ENCODE measurements around the gene UBTD2.
"Not testable (repeated sequence)": the region's sequence is repeated elsewhere in the genome, so short reads cannot be mapped to it uniquely, and the experiment has no call there.

Gene UBTD2, protein sequence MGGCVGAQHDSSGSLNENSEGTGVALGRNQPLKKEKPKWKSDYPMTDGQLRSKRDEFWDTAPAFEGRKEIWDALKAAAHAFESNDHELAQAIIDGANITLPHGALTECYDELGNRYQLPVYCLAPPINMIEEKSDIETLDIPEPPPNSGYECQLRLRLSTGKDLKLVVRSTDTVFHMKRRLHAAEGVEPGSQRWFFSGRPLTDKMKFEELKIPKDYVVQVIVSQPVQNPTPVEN

DNA sequence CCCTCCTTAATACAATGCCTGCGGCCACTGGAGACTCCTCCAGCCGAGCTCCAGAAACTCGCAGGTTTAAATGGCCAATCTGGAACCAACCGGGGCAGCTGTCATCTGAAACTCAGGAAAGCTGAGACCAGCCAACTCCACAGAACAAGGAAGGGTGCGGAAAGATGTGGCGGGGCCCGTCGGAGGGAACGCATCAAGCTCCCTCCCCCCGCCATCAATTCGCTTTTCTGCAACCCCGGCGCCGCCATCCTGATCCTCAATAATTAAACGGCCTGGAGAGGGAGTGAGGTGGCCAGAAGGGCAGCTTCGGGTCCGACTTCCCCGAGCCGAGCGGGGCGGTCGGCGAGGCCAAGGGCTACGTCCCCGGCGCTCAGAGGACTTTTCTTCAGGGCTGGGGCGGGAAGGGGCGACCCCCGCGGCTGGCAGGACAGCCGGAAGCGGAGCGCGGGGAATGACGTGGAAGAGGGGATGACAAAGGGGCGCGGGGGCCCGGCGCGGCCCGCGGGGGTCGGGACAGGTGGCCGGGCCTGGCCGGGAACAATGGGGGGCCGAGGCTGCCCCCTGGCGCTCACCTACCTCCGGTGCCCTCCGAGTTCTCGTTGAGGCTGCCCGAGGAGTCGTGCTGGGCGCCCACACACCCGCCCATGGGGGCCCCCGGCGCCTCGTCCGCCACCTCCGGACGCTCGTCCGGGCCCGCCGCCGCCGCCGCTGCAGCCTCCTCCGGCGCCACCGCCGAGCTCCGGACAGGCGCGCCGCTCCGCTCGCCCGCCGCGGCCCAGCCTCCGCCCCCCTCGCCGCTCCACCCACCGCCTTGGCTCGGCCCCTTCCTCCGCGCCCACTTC lies at the start of gene UBTD2:
Gene UBTD2 (minus strand): TSS at position 745 of the 842 bp plus-strand sequence. CDS start 99 bp downstream, at position 646.
- peak; percentile 90 to 91 for ATAC-seq

DNA sequence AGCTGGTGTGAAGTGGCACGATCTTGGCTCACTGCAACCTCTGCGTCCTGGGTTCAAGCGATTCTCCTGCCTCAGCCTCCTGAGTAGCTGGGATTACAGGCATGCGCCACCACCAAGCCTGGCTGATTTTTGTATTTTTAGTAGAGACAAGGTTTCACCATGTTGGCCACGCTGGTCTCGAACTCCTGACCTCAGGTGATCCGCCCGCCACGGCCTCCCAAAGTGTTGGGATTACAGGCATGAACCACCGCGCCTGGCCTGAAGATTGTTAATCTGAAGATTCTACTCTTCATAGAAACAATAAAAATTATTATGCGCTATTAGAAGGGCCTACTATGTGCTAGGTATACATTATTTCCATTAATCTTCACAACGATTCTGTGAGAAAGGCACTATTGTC lies 43.3 kb upstream of the UBTD2 start:
- ATAC-seq, result not testable (repeated sequence)

DNA sequence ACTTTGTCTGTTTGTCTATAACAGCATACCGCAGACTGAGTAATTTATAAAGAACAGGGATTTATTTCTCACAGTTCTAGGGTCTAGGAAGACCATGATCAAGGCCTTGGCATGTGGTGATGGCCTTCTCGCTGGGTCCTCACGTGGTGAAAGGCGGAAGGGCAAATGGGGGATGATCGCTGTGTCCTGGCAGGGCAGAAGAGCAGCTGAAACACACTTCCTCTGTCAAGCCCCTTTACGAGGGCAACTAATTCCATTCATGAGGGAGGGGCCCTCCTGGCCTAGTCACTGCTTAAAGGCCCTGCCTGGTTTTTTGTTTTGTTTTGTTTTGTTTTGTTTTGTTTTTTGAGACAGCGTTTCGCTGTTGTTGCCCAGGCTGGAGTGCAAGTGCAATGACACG lies 41.9 kb upstream of the UBTD2 start:
- ATAC-seq, result no peak

DNA sequence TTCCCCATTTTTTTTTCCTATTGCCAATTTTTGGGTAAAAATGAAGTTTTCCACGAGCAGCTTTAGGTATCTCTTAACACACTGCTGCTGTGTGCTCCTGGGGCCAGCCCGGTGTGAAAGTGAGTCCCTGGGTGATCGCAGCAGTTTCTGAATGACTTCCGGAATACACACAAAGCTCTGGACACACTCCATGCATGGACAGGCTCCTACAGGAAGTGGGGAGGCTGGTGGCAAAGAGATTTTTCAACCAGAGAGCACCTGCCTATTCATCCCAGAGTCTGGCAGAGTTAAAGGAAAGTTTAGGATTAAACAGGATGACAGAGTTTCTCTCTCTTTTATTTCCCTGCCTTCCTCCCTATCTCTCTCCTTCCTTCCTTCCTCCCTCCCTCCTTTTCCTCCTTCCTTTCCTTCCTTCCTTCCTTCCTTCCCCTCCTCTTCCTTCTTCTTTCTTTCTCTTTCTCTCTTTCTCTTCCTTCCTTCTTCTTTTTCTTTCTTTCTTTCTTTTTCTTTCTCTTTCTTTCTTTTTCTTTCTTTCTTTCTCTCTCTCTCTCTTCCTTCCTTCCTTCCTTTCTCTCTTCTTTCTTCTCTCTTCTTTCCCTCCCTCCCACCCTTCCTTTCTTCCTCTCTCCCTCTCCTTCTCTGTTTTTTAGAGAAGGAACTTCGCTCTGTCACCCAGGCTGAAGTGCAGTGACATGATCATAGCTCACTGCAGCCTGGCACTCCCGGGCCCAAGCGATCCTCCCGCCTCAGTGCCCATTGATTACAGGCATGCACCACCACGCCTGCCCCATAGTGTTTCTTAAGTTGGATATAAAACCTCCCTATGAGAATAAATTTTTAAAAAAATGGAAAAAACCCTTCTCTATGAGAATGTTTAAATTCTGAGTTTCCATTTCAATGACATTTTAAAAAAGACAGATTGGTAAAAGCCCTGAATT lies 38.7 kb upstream of the UBTD2 start:
- no peak for ATAC-seq

DNA sequence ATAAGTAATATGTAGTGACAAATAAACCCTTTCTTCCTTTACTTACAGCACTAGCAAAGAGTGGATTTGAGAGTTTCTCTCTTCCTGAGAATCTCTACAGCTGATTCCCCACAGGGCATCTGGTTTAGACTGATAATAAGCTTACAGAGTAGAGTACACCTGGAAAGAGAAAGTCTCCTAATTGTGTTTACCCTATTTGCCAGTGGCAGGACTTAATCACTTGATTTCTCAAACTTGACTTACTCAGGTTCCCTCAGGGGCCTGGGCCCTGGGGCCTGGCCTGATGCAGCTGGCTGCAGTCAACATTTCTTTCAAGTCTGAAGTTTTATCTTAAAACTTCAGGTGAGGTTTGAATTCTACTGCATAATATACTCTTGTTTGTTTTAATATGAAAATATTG lies 38.0 kb upstream of the UBTD2 start:
- no peak for ATAC-seq

DNA sequence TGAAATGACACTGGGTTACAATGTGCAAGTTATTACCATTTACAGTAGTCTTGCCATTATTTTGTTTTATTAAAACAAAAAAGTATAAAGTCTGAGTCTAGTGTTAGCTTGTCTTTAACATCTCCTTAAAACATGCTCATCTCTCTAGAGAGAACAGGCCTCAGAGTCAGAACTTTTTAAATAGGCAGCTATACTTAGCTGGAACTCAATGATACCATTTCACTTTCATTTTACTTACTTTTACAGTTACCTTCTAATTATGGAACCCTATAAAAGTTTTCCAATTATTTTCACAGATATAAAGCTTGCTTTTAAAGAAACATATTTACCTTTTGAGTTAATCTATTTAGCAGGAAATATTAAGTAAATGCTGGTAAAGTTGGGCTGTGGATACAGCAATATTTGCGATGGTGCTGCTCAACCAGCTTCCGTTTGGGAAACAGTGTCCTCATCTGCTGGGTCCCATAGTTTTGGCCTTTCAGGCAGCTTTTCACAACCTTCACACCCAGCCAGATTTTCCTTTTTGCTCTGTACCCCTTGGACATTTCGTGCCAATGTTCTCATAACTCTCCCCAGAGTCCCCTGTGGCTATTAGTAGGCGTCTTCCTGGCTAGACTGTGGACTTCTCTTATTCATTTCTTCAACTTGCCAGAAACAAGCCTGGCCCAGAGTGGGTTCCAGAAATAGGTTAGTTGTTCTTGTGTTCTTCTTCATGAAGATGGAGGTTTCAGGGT lies 36.3 kb upstream of the UBTD2 start:
- no peak for ATAC-seq

DNA sequence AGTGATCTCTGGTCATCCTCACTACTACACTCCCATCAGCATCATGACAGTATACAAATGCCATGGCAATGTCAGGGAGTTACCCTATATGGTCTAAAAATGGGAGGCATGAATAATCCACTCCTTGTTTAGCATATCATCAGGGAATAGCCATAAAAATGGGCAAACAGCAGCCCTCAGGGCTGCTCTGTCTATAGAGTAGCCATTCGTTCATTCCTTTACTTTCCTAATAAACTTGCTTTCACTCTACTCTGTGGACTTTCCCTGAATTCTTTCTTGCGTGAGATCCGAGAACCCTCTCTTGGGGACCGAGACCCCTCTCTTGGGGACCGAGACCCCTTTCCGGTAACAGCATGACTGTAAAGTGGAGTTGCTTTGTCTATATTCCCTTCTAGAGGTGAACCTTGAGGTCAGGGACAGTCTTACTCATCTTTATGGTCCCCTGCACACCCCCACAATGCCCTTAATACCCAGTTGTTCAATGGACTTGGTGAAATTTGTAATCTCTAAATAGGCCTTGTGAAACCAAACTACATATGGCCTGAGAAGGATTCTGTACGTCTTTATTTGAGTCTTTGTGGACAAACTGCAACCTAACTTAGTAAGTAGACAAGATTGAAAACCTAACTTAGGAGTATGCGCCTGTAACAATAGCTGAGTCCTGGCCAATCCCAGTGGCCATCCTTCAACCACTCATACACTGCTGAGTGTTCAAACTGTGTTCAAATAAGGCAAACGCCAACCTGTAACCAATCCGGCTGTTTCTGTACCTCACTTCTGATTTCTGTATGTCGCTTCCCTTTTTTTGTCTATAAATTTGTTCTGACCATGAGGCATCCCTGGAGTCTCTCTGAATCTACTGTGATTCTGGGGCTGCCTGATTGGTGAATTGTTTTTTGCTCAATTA lies 32.3 kb upstream of the UBTD2 start:
- ATAC-seq, result no peak

DNA sequence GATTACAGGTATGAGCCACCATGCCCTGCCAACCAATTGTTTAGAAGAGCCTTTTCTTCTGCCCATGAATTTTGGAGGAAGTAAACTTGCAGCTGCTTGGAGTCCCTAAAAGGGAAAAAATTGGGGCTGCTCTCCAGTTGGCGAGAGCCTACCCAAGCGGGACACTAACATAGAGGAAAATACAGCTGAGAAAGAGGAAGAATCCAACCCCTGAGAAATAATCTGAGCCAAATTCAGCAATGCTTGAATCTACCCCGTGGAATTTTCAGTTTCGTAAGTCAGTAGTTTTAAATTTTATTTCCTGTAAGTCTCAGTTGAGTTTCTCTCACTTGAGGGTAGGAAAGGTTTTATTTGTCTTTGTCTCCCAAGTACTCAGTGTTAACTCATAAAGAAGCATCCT lies 30.4 kb upstream of the UBTD2 start:
- ATAC-seq, result no peak

DNA sequence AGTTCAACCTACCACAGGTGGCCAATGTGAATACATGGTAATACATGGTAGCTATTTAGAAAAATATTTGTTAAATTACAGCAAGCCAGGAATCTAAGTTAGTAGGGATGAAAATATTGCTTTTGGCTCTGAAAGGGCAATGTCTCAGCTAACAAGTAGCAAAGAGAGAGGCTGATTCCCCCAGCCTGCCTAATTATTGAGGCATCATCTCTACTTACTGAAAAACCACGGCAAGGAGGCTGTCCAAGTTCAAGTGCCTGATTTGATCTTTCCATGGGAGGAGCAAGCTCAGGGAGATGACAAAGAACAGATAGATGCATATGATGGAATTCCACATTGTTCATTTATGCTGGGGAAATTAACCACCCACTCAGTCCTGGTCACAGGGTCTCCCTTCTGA lies 28.7 kb upstream of the UBTD2 start:
- ATAC-seq, result no peak

DNA sequence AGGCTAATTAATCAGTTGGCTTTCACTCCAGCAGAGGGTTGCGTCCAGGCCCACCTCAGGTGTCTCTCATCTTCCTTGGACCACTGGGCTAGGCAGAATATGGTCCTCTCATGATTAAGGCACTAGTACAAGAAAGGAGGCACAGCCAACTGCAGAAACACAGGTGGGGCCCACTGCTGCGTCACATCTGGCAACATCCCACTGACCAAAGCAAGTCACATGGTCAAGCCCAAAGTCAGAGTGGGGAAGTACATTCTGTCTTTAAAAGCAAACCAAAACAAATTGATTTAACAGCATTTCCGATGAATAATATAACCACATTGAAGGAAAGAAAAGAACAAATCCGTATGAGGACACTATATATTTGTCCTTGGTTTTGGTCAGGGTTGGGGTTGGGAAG lies 28.0 kb upstream of the UBTD2 start:
- ATAC-seq, result no peak

DNA sequence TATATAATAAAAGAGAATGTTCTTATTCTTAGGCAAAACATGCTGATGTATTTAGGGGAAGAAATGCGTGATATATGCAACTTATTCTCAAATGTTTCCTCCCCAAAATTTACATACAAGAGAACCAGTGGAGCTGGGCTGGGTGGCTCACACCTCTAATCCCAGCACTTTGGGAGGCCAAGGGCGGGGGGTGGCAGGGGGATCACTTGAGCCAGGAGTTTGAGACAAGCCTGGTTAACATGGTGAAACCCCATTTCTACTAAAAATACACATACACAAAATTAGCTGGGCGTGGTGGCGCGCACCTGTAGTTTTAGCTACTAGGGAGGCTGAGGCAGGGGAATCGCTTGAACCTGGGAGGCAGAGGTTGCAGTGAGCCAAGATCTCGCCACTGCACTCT lies 27.5 kb upstream of the UBTD2 start:
- ATAC-seq, result no peak

DNA sequence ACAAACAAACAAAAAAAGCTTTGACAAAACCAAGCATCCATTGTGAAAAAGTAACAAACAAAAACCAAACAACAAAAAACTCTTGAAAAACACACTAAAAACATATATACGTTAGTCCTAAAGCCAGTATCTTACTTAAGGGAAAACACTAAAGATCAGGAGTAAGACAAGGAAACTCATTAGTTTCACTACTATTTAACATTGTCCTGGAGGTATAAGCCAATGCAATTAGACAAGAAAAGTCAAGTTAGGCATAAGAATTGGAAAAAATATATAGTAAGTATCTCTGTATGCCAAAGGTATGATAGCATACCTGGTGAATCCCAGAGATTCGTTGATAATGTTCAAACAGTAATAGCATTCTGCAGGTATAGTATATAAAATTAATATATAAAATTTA lies 21.8 kb upstream of the UBTD2 start:
- ATAC-seq, result no peak

DNA sequence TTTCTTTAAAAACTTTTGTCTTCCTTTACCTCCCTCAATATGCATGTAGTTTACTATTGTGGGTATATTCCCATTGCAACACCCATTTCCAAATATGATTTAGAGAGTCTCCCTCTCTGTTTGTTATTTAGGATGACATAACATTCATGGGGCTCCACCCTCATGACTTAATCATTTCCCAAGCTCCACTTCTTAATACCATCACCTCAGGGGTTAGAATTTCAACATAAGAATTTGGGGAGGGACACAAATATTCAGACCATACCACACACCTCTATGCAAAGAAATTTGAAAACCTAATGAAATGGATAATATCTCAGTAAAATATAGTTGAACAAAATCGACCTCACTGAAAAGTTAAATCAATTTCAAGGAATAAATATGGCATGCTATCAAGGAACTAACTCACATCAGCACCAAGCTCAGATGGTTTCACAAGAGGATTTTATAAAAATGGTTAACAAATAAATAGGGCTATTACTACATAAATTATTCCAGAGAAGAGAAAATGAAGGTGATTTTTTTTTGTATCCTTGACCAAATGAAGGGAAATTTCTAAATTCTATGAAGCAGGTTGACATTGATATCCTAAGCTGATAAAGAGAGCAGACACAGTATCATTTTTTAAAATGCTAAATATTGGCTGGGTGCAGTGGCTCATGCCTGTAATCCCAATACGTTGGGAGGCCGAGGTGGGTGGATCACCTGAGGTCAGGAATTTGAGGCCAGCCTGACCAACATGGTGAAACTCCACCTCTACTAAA lies 20.2 kb upstream of the UBTD2 start:
- ATAC-seq, result no peak

DNA sequence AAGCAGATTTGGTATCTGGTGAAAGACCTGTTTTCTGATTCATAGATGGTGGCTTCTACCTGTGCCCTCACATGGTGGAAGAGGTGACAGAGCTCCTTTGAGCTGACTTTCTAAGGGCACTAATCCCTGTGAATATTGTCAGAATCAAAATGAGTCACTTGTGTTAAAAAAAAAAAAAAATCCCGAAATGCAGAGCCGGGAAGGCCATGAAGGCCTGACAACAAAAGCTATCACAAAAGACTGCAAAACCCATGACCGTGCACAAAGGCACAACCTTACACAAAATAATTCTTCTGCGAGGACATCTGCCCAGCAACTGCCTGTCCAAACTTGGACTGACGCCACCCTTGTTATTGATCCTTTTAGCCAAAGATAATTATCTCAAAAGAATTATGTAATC lies 19.6 kb upstream of the UBTD2 start:
- ATAC-seq, result no peak

DNA sequence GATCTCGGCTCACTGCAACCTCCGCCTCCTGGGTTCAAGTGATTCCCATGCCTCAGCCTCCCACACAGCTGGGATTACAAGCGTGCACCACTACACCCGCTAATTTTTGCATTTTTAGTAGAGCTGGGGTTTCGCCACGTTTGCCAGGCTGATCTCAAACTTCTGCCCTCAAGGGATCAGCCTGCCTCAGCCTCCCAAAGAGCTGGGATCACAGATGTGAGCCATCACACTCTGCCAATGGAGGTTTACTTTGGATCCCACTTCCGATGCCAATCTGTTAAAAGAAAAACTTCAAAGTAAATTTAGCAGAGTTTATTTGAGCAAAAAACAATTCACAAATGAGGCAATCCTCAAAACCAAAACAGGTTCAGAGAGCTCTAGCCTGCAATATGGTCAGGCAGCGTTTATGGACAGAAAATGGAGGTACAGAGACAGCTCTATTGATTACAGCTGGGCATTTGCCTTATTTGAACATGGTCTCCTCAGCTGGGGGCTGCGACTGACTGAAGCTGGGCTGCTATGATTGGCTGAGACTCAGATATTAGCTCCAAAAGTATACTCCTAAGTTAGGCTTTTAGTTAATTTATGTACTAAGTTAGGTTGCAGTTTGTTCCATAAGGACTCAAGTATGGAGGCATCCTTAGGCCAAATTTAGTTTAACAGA lies 18.6 kb upstream of the UBTD2 start:
- ATAC-seq, result no peak

DNA sequence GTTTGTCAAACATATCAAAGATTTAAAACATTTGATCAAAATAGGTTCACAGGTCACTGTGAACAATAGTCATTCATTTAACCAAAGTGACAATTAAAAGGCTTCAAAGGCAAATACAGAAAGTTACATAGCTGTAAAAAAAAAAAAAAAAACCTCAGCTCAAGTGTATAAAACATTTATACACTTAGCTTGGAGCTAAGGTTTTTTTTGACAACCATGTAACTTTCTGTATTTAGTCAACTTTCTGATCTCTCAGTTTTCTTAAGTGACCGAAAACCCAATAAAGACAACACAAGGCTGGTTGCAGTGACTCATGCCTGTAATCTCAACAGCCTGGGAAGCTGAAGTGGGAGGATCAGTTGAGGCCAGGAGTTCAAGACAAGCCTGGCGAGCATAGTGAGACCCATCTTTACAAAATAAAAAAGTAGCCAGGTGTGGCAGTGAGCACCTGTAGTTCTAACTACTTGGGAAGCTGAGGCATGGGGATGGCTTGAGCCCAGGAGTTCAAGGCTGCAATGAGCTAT lies 16.4 kb upstream of the UBTD2 start:
- ATAC-seq, result no peak

DNA sequence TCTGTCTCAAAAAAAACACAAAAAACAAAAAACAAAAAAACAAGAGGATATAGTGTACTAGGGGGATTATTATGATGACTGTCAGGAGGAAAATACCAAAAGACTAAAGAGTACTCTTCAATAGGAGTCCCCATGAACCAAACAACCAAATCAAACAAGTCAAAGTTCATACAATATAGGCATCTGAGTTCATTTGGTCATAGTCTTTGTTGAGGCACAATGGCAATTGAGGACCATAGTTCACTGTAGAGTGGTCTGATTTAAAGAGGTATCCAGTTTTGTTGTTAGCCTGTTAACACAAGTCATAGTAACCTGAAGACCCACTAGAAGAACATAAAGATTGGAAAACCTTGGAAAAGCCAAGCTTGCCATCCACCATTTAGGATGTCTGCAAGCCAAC lies 11.3 kb upstream of the UBTD2 start:
- ATAC-seq, result no peak

DNA sequence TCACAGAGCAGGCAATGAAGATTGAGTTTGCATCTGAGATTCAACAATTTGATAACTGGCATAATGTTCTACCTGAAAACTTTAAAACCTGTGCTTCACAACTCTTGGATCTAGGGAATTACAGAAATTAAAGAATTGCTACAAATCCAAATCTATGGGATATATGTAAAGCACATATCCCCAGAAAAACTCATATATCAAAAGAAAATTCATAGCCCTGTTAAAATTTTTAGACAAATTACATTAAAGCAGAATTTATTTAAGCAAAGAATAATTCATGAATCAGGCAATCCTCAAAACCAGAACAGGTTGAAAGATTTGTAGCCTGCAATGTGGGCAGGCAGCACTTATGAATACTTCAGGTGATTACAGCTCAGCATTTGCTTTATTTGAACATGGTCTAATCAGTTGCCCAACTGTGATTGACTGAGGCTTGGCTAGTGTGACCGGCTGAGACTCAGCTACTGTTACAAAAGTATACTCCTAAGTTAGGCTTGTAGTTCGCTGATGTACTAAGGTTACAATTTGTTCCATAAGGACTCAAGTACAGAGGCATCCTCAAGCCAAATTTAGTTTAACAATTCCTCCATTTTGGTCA lies 10.3 kb upstream of the UBTD2 start:
- no peak for ATAC-seq

DNA sequence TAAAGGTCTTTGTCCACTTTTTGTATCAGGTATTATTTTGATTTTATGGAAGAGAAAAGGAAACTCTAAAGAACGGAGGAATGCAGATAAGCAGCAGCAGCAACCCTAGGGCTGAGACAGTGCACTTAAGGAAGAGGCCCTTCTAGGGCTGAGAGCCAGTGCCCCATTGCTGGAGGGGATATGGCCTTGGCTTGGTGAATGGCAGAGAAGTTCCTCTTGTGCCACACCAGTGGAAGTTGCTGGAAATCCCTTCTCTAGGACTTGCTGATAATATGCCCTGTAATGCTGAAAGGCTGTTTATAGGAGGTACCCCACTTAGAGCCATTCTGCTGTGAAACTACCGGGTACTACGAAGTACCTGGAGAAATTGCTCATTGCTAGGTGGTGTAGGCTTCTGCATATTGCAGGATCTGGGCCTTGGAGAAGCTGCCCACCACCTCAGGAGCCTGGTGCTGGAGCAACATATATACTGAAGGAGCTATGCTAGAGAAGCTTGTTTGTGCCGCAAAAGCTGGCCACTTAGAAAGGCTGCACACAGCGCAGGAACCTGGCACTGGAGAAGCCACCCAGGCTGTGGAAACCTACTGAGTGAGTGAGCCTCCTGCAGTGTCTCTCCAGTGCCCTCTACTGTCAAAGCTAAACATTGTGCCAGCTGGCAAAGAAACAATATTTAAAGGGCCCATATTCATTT lies 9.6 kb upstream of the UBTD2 start:
- ATAC-seq, result peak; percentile 91 to 94

All from activated CD4-positive, CD25-positive, alpha-beta regulatory T cell treated with anti-CD3 and anti-CD28 coated beads, Interleukin-2, amount 50 U/mL, for 24 hours (primary cell).